Vagina (tissue), 2 donors: Measurements from ENCODE around the gene BCS1L.

Source experiments
- POLR2A ChIP-seq, 2 donors: fragments of 450-650 bp; IDR thresholded peaks; one replicate each; pipeline ENCODE4 v1.6.1; 2017; ENCODE audit warnings: antibody characterized with exemption in 2 of 2, mild to moderate bottlenecking in 2 of 2, moderate library complexity in 2 of 2
- POLR2AphosphoS5 ChIP-seq, 2 donors: sonication (generic); formaldehyde crosslinking; IDR thresholded peaks; one replicate each; pipeline ENCODE4 v1.9.0; 2017; ENCODE audit warnings: antibody characterized with exemption in 2 of 2, mild to moderate bottlenecking in 2 of 2, low read depth in 1 of 2; ENCODE audit not compliant: insufficient read depth in 1 of 2
- TF ChIP-seq, protein P1 (sequence below), 3 experiments: fragments of 450-650 bp in 2 of 3; fragments of 200-600 bp in 1 of 3; sonication (generic) in 1 of 3; IDR thresholded peaks; one replicate each; pipeline ENCODE4 v1.5.1; 2017 to 2019; ENCODE audit warnings: antibody characterized with exemption in 3 of 3, mild to moderate bottlenecking in 2 of 3, moderate library complexity in 2 of 3

DNA sequence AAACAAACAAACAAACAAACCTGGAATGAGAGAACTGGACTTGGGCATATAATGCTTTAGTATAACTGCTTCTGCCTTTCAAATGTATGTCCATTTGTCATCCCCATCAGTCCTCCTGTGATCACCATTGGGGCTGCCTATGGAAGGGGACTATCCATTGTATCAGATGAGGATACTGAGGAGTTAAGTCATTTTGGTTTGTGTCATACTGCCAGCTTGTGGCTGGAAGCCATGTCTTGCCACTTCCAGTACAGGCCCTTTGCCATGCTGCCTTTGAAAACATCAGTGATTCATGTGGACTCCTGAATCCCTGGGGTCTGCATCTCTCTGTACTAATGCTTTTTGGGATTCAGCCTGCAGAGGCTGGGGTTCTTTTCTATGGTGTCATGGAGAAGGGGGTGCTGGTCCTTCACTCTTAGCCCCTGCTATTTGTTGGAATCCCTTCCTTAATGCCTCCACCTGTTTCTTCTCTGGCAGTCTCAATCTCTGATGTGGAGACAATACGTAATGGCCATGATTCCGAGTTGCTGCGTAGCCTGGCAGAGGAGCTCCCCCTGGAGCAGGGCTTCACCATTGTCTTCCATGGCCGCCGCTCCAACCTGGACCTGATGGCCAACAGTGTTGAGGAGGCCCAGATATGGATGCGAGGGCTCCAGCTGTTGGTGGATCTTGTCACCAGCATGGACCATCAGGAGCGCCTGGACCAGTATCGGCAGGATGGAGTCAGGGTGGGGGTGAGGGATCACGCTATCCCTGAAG, 41.2 kb upstream of the BCS1L start:
- TF ChIP-seq POLR2A (IDR thresholded peaks at IDR 0.05), result no peak
- TF ChIP-seq, protein P1, sequence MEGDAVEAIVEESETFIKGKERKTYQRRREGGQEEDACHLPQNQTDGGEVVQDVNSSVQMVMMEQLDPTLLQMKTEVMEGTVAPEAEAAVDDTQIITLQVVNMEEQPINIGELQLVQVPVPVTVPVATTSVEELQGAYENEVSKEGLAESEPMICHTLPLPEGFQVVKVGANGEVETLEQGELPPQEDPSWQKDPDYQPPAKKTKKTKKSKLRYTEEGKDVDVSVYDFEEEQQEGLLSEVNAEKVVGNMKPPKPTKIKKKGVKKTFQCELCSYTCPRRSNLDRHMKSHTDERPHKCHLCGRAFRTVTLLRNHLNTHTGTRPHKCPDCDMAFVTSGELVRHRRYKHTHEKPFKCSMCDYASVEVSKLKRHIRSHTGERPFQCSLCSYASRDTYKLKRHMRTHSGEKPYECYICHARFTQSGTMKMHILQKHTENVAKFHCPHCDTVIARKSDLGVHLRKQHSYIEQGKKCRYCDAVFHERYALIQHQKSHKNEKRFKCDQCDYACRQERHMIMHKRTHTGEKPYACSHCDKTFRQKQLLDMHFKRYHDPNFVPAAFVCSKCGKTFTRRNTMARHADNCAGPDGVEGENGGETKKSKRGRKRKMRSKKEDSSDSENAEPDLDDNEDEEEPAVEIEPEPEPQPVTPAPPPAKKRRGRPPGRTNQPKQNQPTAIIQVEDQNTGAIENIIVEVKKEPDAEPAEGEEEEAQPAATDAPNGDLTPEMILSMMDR (IDR thresholded peaks at IDR 0.05), result no peak
- no peak for TF ChIP-seq POLR2AphosphoS5 (IDR thresholded peaks at IDR 0.05; ENCODE audit: insufficient read depth in 1 of 2, low read depth in 1 of 2)
